Measurements from ENCODE around the gene ATXN1.

GRCh38 chr6:16648003-16648402 is 113.3 kb downstream of the ATXN1 start:
- no peak for TF ChIP-seq L3MBTL2 (conservative IDR thresholded peaks at IDR 0.05)
- no peak for TF ChIP-seq CTBP1 (IDR thresholded peaks at IDR 0.05; ENCODE audit: borderline replicate concordance)
- TF ChIP-seq FOXK2 (IDR thresholded peaks at IDR 0.05): no peak
- TF ChIP-seq ELF4 (IDR thresholded peaks at IDR 0.05): no peak
- no peak for TF ChIP-seq BHLHE40 (IDR thresholded peaks at IDR 0.05; ENCODE audit: borderline replicate concordance)
- no peak for TF ChIP-seq ARNT (IDR thresholded peaks at IDR 0.05)

All from HEK293T (cell line).